Measurements from ENCODE around the gene A4GNT. TPM values are rescaled to one million over a fixed set of nuclear protein-coding genes. Genes with fewer than 3 reads are reported as not detected.

The A4GNT gene
- total and polyA plus RNA-seq, 4 donors = 0.07 to 0.42 (median 0.17) TPM; not detected in 1

DNA sequence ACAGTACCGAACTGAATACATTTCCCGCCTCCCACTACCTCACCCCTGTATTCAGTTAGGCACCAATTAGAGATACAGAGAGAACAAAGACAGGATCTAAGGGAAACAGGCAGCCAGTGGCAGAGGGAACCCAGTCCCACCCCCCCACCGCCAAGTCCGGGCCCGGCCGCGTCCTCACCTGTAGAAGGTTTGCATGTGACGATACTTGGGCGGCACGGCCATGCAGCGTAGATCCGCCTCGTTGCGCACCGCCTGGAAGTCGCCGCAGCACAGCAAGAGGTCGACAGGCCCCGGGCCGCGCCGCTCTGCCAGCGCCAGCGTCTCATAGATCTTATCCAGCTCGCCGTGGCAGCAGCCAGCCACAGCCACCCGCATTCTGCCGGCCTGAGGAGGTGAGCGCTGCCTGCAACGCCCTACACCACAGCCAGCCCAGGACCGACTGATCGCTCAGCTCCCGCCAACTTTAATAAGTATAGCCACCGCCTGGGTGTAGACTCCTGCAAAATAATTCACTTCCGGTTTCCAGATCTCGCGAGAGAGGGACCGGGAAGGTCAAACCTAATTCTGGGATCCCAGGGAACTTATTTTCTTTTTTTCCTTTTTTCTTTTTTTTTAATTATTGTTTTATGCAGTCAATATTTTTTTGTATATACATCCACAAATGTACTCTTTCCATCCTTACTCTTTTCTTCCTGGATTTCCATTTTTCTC, 42.4 kb upstream of the A4GNT start, which contains the start of gene DBR1:
Gene DBR1, minus strand, starts transcription at position 501 of the 711 bp plus-strand sequence. Its CDS starts 126 bp downstream, at position 375.
- H3K4me1 ChIP-seq (ENCODE audit: control insufficient read depth in 4 of 4, insufficient read depth in 4 of 4, low read length in 3 of 4) = peaks cover 4 to 14% (median 7%) of the 10 kb centered on the region in 4 donors
- H3K9ac ChIP-seq (ENCODE audit: low read depth in 1 of 2, low read length in 2 of 2) = peak within 1 kb of the TSS; percentile 71 to 81
- H3K27me3 ChIP-seq (ENCODE audit: control insufficient read depth in 4 of 4, insufficient read depth in 4 of 4, low read length in 3 of 4) = no peaks in the 10 kb centered on the region
- H3K4me3 ChIP-seq (ENCODE audit: low read depth in 1 of 3, low read length in 3 of 3) = peak within 1 kb of the TSS; percentile 89 to 97 (median 95)
- peak within 1 kb of the TSS; percentile 6 to 77 for H3K27ac ChIP-seq (ENCODE audit: low read depth in 1 of 2, low read length in 2 of 2)
- TF ChIP-seq RXRA (IDR thresholded peaks at IDR 0.05) (peak in 1 of 2 donors; percentile 8), SP1 (IDR thresholded peaks at IDR 0.05) (peak; percentile 8), FOXA1 (IDR thresholded peaks at IDR 0.05) (no peak), EGR1 (IDR thresholded peaks at IDR 0.05; ENCODE audit: low read depth in 2 of 2) (no peak), HNF4G (IDR thresholded peaks at IDR 0.05) (no peak), GABPA (IDR thresholded peaks at IDR 0.05 in 1 of 2, conservative IDR thresholded peaks at IDR 0.05 in 1 of 2) (peak; percentile 62 to 85), YY1 (IDR thresholded peaks at IDR 0.05) (peak; percentile 89), TAF1 (conservative IDR thresholded peaks at IDR 0.05) (peak; percentile 97), NR2F2 (IDR thresholded peaks at IDR 0.05) (peak; percentile 60)
- TF ChIP-seq, protein P1, sequence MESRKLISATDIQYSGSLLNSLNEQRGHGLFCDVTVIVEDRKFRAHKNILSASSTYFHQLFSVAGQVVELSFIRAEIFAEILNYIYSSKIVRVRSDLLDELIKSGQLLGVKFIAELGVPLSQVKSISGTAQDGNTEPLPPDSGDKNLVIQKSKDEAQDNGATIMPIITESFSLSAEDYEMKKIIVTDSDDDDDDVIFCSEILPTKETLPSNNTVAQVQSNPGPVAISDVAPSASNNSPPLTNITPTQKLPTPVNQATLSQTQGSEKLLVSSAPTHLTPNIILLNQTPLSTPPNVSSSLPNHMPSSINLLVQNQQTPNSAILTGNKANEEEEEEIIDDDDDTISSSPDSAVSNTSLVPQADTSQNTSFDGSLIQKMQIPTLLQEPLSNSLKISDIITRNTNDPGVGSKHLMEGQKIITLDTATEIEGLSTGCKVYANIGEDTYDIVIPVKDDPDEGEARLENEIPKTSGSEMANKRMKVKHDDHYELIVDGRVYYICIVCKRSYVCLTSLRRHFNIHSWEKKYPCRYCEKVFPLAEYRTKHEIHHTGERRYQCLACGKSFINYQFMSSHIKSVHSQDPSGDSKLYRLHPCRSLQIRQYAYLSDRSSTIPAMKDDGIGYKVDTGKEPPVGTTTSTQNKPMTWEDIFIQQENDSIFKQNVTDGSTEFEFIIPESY (IDR thresholded peaks at IDR 0.05) = peak; percentile 99
- TF ChIP-seq, protein P2, sequence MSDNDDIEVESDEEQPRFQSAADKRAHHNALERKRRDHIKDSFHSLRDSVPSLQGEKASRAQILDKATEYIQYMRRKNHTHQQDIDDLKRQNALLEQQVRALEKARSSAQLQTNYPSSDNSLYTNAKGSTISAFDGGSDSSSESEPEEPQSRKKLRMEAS (IDR thresholded peaks at IDR 0.05) = peak; percentile 12
- TF ChIP-seq, protein P3, sequence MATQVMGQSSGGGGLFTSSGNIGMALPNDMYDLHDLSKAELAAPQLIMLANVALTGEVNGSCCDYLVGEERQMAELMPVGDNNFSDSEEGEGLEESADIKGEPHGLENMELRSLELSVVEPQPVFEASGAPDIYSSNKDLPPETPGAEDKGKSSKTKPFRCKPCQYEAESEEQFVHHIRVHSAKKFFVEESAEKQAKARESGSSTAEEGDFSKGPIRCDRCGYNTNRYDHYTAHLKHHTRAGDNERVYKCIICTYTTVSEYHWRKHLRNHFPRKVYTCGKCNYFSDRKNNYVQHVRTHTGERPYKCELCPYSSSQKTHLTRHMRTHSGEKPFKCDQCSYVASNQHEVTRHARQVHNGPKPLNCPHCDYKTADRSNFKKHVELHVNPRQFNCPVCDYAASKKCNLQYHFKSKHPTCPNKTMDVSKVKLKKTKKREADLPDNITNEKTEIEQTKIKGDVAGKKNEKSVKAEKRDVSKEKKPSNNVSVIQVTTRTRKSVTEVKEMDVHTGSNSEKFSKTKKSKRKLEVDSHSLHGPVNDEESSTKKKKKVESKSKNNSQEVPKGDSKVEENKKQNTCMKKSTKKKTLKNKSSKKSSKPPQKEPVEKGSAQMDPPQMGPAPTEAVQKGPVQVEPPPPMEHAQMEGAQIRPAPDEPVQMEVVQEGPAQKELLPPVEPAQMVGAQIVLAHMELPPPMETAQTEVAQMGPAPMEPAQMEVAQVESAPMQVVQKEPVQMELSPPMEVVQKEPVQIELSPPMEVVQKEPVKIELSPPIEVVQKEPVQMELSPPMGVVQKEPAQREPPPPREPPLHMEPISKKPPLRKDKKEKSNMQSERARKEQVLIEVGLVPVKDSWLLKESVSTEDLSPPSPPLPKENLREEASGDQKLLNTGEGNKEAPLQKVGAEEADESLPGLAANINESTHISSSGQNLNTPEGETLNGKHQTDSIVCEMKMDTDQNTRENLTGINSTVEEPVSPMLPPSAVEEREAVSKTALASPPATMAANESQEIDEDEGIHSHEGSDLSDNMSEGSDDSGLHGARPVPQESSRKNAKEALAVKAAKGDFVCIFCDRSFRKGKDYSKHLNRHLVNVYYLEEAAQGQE (IDR thresholded peaks at IDR 0.05) = peak; percentile 57
- H3K36me3 ChIP-seq (ENCODE audit: control insufficient read depth in 4 of 4, insufficient read depth in 3 of 4, low read depth in 1 of 4, low read length in 3 of 4) = peaks cover 0 to 4% (median 2%) of the 10 kb centered on the region in 4 donors
- DNase-seq (ENCODE audit: low spot score) = peak; percentile 84
- under 1% methylated on average over 38 of the region's 38 CpGs for WGBS
- no peaks in the 10 kb centered on the region for H3K9me3 ChIP-seq (ENCODE audit: control insufficient read depth in 4 of 4, low read length in 3 of 4)

DNA sequence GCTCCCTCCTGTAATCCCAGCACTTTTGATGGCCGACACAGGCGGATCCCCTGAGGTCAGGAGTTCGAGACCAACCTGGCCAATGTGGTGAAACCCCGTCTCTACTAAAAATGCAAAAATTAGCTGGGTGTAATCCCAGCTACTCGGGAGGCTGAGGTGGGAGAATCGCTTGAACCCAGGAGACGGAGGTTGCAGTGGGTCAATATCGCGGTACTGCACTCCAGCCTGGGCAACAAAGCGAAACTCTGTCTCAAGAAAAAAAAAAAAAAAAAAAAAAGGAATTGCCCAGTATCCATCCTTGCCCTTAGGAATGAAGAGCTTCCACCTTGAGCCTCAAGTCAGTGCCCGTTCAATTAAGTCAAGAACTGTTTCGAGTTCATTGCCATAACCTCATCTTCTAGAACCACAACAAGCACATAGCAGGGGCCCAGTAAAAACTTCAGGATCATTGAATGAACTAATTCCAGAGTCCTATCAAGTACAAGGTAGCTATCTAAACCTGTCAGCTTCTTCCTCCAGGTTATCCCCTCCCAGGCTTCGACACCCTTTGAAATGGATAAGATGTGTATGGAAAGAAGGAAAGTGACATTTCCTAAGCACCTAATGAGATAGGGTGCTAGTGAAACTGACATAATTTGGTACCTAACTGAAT, 41.7 kb upstream of the A4GNT start:
- peak overlapping the region; percentile 89 to 97 (median 95) for H3K4me3 ChIP-seq (ENCODE audit: low read depth in 1 of 3, low read length in 3 of 3)
- H3K9ac ChIP-seq (ENCODE audit: low read depth in 1 of 2, low read length in 2 of 2) = peak overlapping the region; percentile 71 to 81
- peaks cover 4 to 14% (median 7%) of the 10 kb centered on the region in 4 donors for H3K4me1 ChIP-seq (ENCODE audit: control insufficient read depth in 4 of 4, insufficient read depth in 4 of 4, low read length in 3 of 4)
- peak overlapping the region in 1 of 2 donors; percentile 77 for H3K27ac ChIP-seq (ENCODE audit: low read depth in 1 of 2, low read length in 2 of 2)
- WGBS = 70% methylated on average over 13 of the region's 13 CpGs
- H3K9me3 ChIP-seq (ENCODE audit: control insufficient read depth in 4 of 4, low read length in 3 of 4) = no peaks in the 10 kb centered on the region
- no peak for DNase-seq (ENCODE audit: low spot score)
- peaks cover 0 to 7% (median 4%) of the 10 kb centered on the region in 4 donors for H3K36me3 ChIP-seq (ENCODE audit: control insufficient read depth in 4 of 4, insufficient read depth in 3 of 4, low read depth in 1 of 4, low read length in 3 of 4)
- H3K27me3 ChIP-seq (ENCODE audit: control insufficient read depth in 4 of 4, insufficient read depth in 4 of 4, low read length in 3 of 4) = no peaks in the 10 kb centered on the region
- TF ChIP-seq HNF4A (conservative IDR thresholded peaks at IDR 0.05) = no peak
- TF ChIP-seq, protein P3 (IDR thresholded peaks at IDR 0.05) = no peak
- TF ChIP-seq EGR1 (IDR thresholded peaks at IDR 0.05; ENCODE audit: low read depth in 2 of 2) = no peak
- TF ChIP-seq, protein P2 (IDR thresholded peaks at IDR 0.05) = no peak
- TF ChIP-seq HNF4G (IDR thresholded peaks at IDR 0.05) = no peak
- TF ChIP-seq FOXA1 (IDR thresholded peaks at IDR 0.05) = no peak
- no peak for TF ChIP-seq FOXA2 (IDR thresholded peaks at IDR 0.05)
- no peak for TF ChIP-seq RXRA (IDR thresholded peaks at IDR 0.05)
- no peak for TF ChIP-seq JUND (IDR thresholded peaks at IDR 0.05)
- TF ChIP-seq SP1 (IDR thresholded peaks at IDR 0.05) = no peak
- TF ChIP-seq RAD21 (IDR thresholded peaks at IDR 0.05) = no peak
- no peak for TF ChIP-seq GABPA (IDR thresholded peaks at IDR 0.05 in 1 of 2, conservative IDR thresholded peaks at IDR 0.05 in 1 of 2)
- TF ChIP-seq NR2F2 (IDR thresholded peaks at IDR 0.05) = no peak
- TF ChIP-seq, protein P1 (IDR thresholded peaks at IDR 0.05) = no peak
